NB4 (cell line): ENCODE measurements around the gene OPHN1.

ENCODE experiments used
- CTCF ChIP-seq: IDR thresholded peaks from one replicate; pipeline ENCODE4 v1.5.1; 2012; ENCODE audit warnings: low read depth, low read length
- MYC ChIP-seq: IDR thresholded peaks from 2 replicates; pipeline ENCODE4 v1.6.1; 2011; ENCODE audit warnings: low read depth, low read length
- POLR2A ChIP-seq: IDR thresholded peaks from 2 replicates; pipeline ENCODE4 v1.6.1; 2011; ENCODE audit warnings: mild to moderate bottlenecking; ENCODE audit not compliant: insufficient read length; ENCODE audit errors: extremely low read depth

GRCh38 chrX:68433155-68433980 lies at the start of gene OPHN1:
- TF ChIP-seq CTCF (no peak), POLR2A (no peak), MYC (no peak)
